HG02759 (cell line): ENCODE results near the gene MFN1.

ENCODE experiments used
- ATAC-seq: cut with Tn5 transposase; IDR thresholded peaks from one replicate; pipeline ENCODE4 v1.9.1; 2021; ENCODE audit warnings: mild to moderate bottlenecking, moderate library complexity; ENCODE audit not compliant: unreplicated experiment

MFN1 gene

GRCh38 chr3:179428876-179429548 lies 81.5 kb downstream of the MFN1 start:
- ATAC-seq, result no peak

- no peak for ATAC-seq
Measured at GRCh38 chr3:179430277-179430870, 82.9 kb downstream of the MFN1 start.

DNA sequence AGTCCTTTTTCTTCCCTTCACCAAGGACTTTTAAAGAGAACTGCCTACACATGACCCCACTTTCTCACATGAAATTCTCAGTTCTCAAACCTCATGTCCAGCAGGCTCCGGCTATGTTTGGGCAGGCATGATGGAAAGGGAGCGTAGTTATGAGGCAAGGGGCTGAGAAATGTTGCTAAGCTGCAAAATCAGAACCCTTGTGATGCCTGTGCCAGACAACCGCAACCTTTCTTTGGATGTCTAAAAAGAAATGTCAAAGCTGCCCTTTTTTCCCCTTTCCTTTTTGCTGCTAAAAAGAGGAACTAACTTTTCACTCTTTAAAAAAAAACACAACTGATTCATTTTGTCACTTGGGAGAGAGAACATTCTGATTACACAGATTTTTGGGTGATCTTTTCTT lies 84.5 kb downstream of the MFN1 start:
- ATAC-seq, result peak; percentile 69

- ATAC-seq, result no peak
Measured at GRCh38 chr3:179432451-179432850, 84.9 kb downstream of the MFN1 start.

DNA sequence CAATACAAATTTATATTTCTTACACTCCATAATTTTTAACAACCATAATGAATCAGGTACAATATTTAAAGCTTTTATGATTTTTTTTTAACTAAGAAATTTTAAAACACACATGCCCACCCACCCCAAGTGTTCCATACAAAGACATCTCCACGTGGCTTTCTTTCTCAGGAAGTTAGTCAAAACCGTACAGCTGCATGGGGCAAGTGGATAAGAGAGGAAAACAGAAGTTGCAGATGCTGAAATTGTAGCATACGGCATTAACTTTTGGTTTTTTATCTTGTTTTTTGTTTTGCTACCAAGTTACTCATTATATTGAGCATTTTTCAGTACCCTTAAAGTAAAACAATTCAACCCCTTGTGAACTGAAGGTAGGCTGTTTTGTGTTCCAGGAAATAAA lies 89.0 kb downstream of the MFN1 start:
- no peak for ATAC-seq

GRCh38 chr3:179438841-179439240 lies 91.3 kb downstream of the MFN1 start:
- ATAC-seq, result peak; percentile 90
